ENCODE data around the gene RNASE4. TPM values are rescaled to one million over a fixed set of nuclear protein-coding genes. Genes with fewer than 3 reads are reported as not detected.

Gene RNASE4
- polyA plus RNA-seq, 1 donor (not counting 4 experiments of a cell fraction or from before 2014, with no cell fraction given) = 5.5 TPM

GRCh38 chr14:20748439-20748838 lies 64.1 kb downstream of the RNASE4 start:
- no peaks in the 10 kb centered on the region for H3K27me3 ChIP-seq (ENCODE audit: control insufficient read depth, extremely low read depth, insufficient read depth, low read length)
- DNase-seq (ENCODE audit: low read depth, low spot score) = no peak

GRCh38 chr14:20750194-20750593 lies 65.8 kb downstream of the RNASE4 start:
- Histone ChIP-seq H2AFZ (ENCODE audit: control insufficient read depth, low read length) (no peak overlapping the region), H3K9ac (ENCODE audit: control insufficient read depth, extremely low read depth, insufficient read depth, low read length) (no peak overlapping the region), H3K4me3 (ENCODE audit: control insufficient read depth in 2 of 3, extremely low read depth in 1 of 3, insufficient read depth in 2 of 3, low read depth in 1 of 3, low read length in 3 of 3) (no peak overlapping the region), H4K20me1 (ENCODE audit: control insufficient read depth, extremely low read depth, insufficient read depth, low read length) (no peaks in the 10 kb centered on the region), H3K4me1 (ENCODE audit: control insufficient read depth, extremely low read depth, insufficient read depth, low read length) (no peaks in the 10 kb centered on the region), H3K4me2 (ENCODE audit: control insufficient read depth, extremely low read depth, insufficient read depth, low read depth, low read length) (no peak overlapping the region), H3K79me2 (ENCODE audit: control insufficient read depth, insufficient read depth, low read length) (no peaks in the 10 kb centered on the region), H3K9me3 (ENCODE audit: control insufficient read depth, low read depth, low read length) (peaks cover 4% of the 10 kb centered on the region), H3K9me1 (ENCODE audit: control insufficient read depth, extremely low read depth, insufficient read depth, low read length) (no peaks in the 10 kb centered on the region), H3K36me3 (ENCODE audit: control insufficient read depth in 2 of 2, extremely low read depth in 1 of 2, insufficient read depth in 2 of 2, low read length in 2 of 2) (no peaks in the 10 kb centered on the region), H3K27me3 (ENCODE audit: control insufficient read depth, extremely low read depth, insufficient read depth, low read length) (no peaks in the 10 kb centered on the region), H3K27ac (ENCODE audit: control insufficient read depth, insufficient read depth, low read length) (no peak overlapping the region)
- DNase-seq (ENCODE audit: low read depth, low spot score) (no peak), FAIRE-seq (no peak)
- dilution Hi-C loops (cut with MboI; ENCODE audit: extremely low pct_ligation_motif_present, low sequenced_read_pairs) = no loop called here
- TF ChIP-seq CTCF (optimal IDR thresholded peaks at IDR 0.05 in 1 of 3, IDR thresholded peaks at IDR 0.05 in 1 of 3, conservative IDR thresholded peaks at IDR 0.05 in 1 of 3; ENCODE audit: extremely low read depth in 1 of 3, insufficient read depth in 2 of 3, low read length in 3 of 3) (no peak), EZH2 (IDR thresholded peaks at IDR 0.05; ENCODE audit: low read length) (no peak)

More at GRCh38 chr14:20748439-20748838, 64.1 kb downstream of the RNASE4 start:
- no peaks in the 10 kb centered on the region for H3K79me2 ChIP-seq (ENCODE audit: control insufficient read depth, insufficient read depth, low read length)
- FAIRE-seq = no peak
- no peak overlapping the region for H3K27ac ChIP-seq (ENCODE audit: control insufficient read depth, insufficient read depth, low read length)
- H4K20me1 ChIP-seq (ENCODE audit: control insufficient read depth, extremely low read depth, insufficient read depth, low read length) = no peaks in the 10 kb centered on the region
- peaks cover 4% of the 10 kb centered on the region for H3K9me3 ChIP-seq (ENCODE audit: control insufficient read depth, low read depth, low read length)
- H3K4me2 ChIP-seq (ENCODE audit: control insufficient read depth, extremely low read depth, insufficient read depth, low read depth, low read length) = no peak overlapping the region
- H3K9ac ChIP-seq (ENCODE audit: control insufficient read depth, extremely low read depth, insufficient read depth, low read length) = no peak overlapping the region
- no peak overlapping the region for H2AFZ ChIP-seq (ENCODE audit: control insufficient read depth, low read length)
- no peak overlapping the region for H3K4me3 ChIP-seq (ENCODE audit: control insufficient read depth in 2 of 3, extremely low read depth in 1 of 3, insufficient read depth in 2 of 3, low read depth in 1 of 3, low read length in 3 of 3)
- H3K9me1 ChIP-seq (ENCODE audit: control insufficient read depth, extremely low read depth, insufficient read depth, low read length) = no peaks in the 10 kb centered on the region
- H3K36me3 ChIP-seq (ENCODE audit: control insufficient read depth in 2 of 2, extremely low read depth in 1 of 2, insufficient read depth in 2 of 2, low read length in 2 of 2) = no peaks in the 10 kb centered on the region
- dilution Hi-C loops (cut with MboI; ENCODE audit: extremely low pct_ligation_motif_present, low sequenced_read_pairs) = no loop called here
- H3K4me1 ChIP-seq (ENCODE audit: control insufficient read depth, extremely low read depth, insufficient read depth, low read length) = no peaks in the 10 kb centered on the region
- TF ChIP-seq EZH2 (IDR thresholded peaks at IDR 0.05; ENCODE audit: low read length) (no peak), CTCF (optimal IDR thresholded peaks at IDR 0.05 in 1 of 3, IDR thresholded peaks at IDR 0.05 in 1 of 3, conservative IDR thresholded peaks at IDR 0.05 in 1 of 3; ENCODE audit: extremely low read depth in 1 of 3, insufficient read depth in 2 of 3, low read length in 3 of 3) (no peak)

Small RNA genes within 50 kb of the gene (small RNA-seq; reads per million reads assigned to genes)
- gene RF00019 (ENCODE audit: insufficient read length in 3 of 3, low read depth in 3 of 3, low replicate concordance in 1 of 3) = 0 reads per million in 3 experiments

Other genes with a start within 250 kb of the RNASE4 start
- gene KLHL33, start 248.4 kb upstream of the RNASE4 start, polyA plus RNA-seq = not detected in 3 replicates
- 28.8 to 36.6 TPM (median 34.5 TPM) in 3 replicates for gene OSGEP, start 229.7 kb upstream of the RNASE4 start, polyA plus RNA-seq
- 211 to 234 TPM (median 212 TPM) in 3 replicates for gene APEX1, start 229.3 kb upstream of the RNASE4 start, polyA plus RNA-seq
- gene PIP4P1, start 223.1 kb upstream of the RNASE4 start, polyA plus RNA-seq = 34.4 to 37.5 TPM (median 35.6 TPM) in 3 replicates
- gene PNP, start 215.2 kb upstream of the RNASE4 start, polyA plus RNA-seq = 227 to 325 TPM (median 243 TPM) in 3 replicates
- gene RNASE10, start 179.0 kb upstream of the RNASE4 start, polyA plus RNA-seq = not detected in 3 replicates
- gene RNASE9, start 123.5 kb upstream of the RNASE4 start, polyA plus RNA-seq = not detected in 3 replicates
- gene RNASE11, start 96.6 kb upstream of the RNASE4 start, polyA plus RNA-seq = not detected in 3 replicates
- gene RNASE12, start 93.2 kb upstream of the RNASE4 start, polyA plus RNA-seq = not detected in 3 replicates
- gene OR6S1, start 42.9 kb upstream of the RNASE4 start, polyA plus RNA-seq = not detected in 3 replicates
- 3.7 to 4.4 TPM (median 4.0 TPM) in 3 replicates for gene ANG, start 4.2 kb downstream of the RNASE4 start, polyA plus RNA-seq
- not detected in 3 replicates for gene EDDM3A, start 61.3 kb downstream of the RNASE4 start, polyA plus RNA-seq
- gene EDDM3B, start 83.8 kb downstream of the RNASE4 start, polyA plus RNA-seq = not detected in 3 replicates
- gene RNASE6, start 96.7 kb downstream of the RNASE4 start, polyA plus RNA-seq = not detected in 3 replicates
- gene RNASE1, start 118.3 kb downstream of the RNASE4 start, polyA plus RNA-seq = 0.09 TPM in 1 of 3 replicates, not detected in the others
- not detected in 3 replicates for gene RNASE3, start 206.8 kb downstream of the RNASE4 start, polyA plus RNA-seq